Panc1 (cell line): ENCODE data around the gene UBE2E1.

Experiments
- POLR2AphosphoS5 ChIP-seq: IDR thresholded peaks from 2 replicates; pipeline ENCODE4 v1.6.1; 2012; ENCODE audit warnings: mild to moderate bottlenecking, low read depth, low read length, moderate library complexity
- TCF7L2 ChIP-seq: IDR thresholded peaks from 2 replicates; pipeline ENCODE4 v1.6.1; 2011; ENCODE audit warnings: mild to moderate bottlenecking, low read depth, low read length, inconsistent platforms
- TF ChIP-seq, protein P1 (sequence below): fragments of 450-650 bp; IDR thresholded peaks from 2 replicates; pipeline ENCODE4 v1.5.1; 2017; ENCODE audit warnings: mild to moderate bottlenecking

DNA sequence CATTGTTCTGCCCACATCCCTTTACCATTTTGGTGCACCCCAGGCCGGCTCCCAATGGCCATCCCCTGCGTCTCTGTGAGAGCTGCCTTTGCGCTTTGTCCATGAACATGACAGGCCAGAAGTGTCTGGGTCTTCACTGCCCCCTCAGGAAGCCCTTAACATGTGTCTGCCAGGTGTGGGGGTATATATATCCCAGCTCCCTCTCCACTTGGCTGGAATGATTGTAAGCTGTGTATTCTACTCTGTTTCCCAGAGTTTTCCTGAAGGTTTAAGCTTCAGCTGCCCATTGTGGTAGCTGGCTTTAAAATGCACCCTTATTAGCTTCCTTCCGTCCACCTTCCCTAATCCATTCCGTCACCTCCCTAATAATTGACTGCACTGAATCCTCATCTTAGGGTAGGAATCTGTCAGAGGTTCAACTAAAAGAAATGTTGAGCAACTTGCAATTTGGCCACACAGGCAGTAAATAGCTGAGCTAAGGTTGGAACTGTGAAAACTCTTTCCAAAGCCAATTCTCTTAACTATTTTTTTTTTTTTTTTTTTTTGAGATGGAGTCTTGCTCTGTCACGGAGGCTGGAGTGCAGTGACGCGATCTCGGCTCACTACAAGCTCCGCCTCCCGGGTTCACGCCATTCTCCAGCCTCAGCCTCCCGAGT, 30.4 kb upstream of the UBE2E1 start:
- TF ChIP-seq POLR2AphosphoS5 = no peak
- TF ChIP-seq, protein P1, sequence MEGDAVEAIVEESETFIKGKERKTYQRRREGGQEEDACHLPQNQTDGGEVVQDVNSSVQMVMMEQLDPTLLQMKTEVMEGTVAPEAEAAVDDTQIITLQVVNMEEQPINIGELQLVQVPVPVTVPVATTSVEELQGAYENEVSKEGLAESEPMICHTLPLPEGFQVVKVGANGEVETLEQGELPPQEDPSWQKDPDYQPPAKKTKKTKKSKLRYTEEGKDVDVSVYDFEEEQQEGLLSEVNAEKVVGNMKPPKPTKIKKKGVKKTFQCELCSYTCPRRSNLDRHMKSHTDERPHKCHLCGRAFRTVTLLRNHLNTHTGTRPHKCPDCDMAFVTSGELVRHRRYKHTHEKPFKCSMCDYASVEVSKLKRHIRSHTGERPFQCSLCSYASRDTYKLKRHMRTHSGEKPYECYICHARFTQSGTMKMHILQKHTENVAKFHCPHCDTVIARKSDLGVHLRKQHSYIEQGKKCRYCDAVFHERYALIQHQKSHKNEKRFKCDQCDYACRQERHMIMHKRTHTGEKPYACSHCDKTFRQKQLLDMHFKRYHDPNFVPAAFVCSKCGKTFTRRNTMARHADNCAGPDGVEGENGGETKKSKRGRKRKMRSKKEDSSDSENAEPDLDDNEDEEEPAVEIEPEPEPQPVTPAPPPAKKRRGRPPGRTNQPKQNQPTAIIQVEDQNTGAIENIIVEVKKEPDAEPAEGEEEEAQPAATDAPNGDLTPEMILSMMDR = no peak
- no peak for TF ChIP-seq TCF7L2
